Stimulated activated effector memory CD8-positive, alpha-beta T cell treated with anti-CD3 and anti-CD28 coated beads, Interleukin-12 subunit alpha, Interleukin-12 subunit beta, amount 100 ng/mL, for 72 hours (primary cell): ENCODE data around the gene CEP41.
"Not testable (repeated sequence)": the region's sequence is repeated elsewhere in the genome, so short reads cannot be mapped to it uniquely, and the experiment has no call there.

Experiments
- ATAC-seq: fragments of 150-1000 bp; cut with Tn5 transposase; 2 replicates; pipeline ENCODE4 v1.10.0; 2021
- DNase-seq, 2 donors: peaks; one replicate each; pipeline ENCODE4 v3.0.0; 2021 to 2022; ENCODE audit warnings: low spot score in 2 of 2
- H3K27ac Mint-ChIP-seq: one replicate; pipeline ENCODE4 v1.8.0; 2022; ENCODE audit warnings: mild to moderate bottlenecking, mixed read lengths
- H3K36me3 Mint-ChIP-seq: one replicate; pipeline ENCODE4 v1.8.0; 2022; ENCODE audit warnings: mild to moderate bottlenecking, mixed read lengths
- H3K4me1 Mint-ChIP-seq: one replicate; pipeline ENCODE4 v1.8.0; 2022; ENCODE audit warnings: mixed read lengths
- H3K4me3 Mint-ChIP-seq: one replicate; pipeline ENCODE4 v1.8.0; 2022; ENCODE audit warnings: mild to moderate bottlenecking, mixed read lengths
- H3K9me3 Mint-ChIP-seq: one replicate; pipeline ENCODE4 v1.8.0; 2022; ENCODE audit warnings: mixed read lengths

The CEP41 gene

DNA sequence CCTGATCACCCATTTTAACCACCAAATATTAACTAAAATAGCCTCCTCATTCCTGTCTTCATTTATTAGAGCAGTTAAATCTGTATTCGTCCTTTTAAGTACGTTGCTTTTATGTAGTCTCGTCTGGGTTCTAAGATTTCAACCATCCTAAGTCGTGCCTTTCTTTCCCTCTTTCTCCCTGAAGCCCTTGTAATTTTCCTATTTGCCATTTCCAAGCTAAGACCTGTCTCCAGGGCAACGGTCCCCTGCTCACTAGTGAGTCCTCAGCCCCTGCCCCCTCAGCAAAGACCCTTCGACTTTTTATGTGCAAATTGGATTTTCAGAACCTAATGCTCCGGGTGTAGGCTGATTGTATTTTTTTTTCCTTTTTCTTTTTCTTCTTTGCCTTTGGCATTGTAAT is 35.0 kb upstream of the CEP41 start:
- no peaks in the 10 kb centered on the region for H3K4me1 Mint-ChIP-seq
- H3K27ac Mint-ChIP-seq: no peak overlapping the region
- DNase-seq: no peak
- no peaks in the 10 kb centered on the region for H3K36me3 Mint-ChIP-seq
- no peak for ATAC-seq
- no peak overlapping the region for H3K4me3 Mint-ChIP-seq
- no peaks in the 10 kb centered on the region for H3K9me3 Mint-ChIP-seq

DNA sequence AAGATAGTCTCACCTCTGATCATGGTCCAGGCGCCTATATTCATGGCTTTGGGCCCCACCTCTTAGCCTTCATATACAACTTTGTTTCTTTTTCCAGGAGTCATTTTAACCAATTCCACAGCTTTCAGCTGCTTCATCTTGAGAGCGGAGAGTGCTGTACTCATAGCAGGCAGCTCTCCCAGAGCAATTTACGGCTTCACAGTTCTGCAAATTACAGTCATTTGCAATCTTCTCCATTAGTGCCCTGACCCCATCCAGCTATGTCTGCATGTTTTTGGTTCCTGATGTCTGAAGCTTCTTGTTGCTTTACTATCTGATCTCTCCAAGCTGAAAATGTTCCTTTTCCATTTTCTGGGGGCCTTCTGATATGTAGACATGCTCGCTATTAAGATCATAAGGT is 33.1 kb upstream of the CEP41 start:
- Mint-ChIP-seq H3K4me1 (no peaks in the 10 kb centered on the region), H3K9me3 (no peaks in the 10 kb centered on the region), H3K4me3 (no peak overlapping the region), H3K36me3 (no peaks in the 10 kb centered on the region), H3K27ac (no peak overlapping the region)
- ATAC-seq (no peak), DNase-seq (no peak)

DNA sequence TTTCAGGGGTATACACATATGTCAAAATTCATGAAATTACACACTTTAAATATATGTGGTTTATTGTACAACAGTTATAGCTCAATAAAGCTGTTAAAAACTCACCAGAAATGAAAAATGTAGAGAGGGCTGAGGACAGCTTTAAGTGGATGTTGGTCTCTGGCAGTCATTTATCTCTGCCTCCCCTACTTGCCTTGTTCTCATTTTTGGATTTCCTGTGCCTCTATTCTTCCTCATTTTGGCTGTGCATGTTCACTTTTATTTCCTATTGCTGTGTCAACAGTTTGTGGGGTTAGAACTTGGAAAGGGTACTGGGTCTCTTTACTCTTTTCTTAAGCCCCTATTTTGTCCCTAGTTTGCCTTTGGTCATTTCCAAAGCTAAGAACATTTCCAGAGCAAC is 32.5 kb upstream of the CEP41 start:
- H3K4me3 Mint-ChIP-seq: no peak overlapping the region
- no peak overlapping the region for H3K27ac Mint-ChIP-seq
- no peaks in the 10 kb centered on the region for H3K9me3 Mint-ChIP-seq
- no peaks in the 10 kb centered on the region for H3K36me3 Mint-ChIP-seq
- no peak for DNase-seq
- no peak for ATAC-seq
- no peaks in the 10 kb centered on the region for H3K4me1 Mint-ChIP-seq

- H3K4me1 Mint-ChIP-seq: no peaks in the 10 kb centered on the region
- no peak for ATAC-seq
- no peak overlapping the region for H3K27ac Mint-ChIP-seq
- no peaks in the 10 kb centered on the region for H3K9me3 Mint-ChIP-seq
- no peak overlapping the region for H3K4me3 Mint-ChIP-seq
- DNase-seq: no peak
- H3K36me3 Mint-ChIP-seq: no peaks in the 10 kb centered on the region
Observed at GRCh38 chr7:130471974-130472373, 31.2 kb upstream of the CEP41 start.

- Mint-ChIP-seq H3K4me3 (no peak overlapping the region), H3K9me3 (no peaks in the 10 kb centered on the region), H3K27ac (no peak overlapping the region), H3K4me1 (no peaks in the 10 kb centered on the region), H3K36me3 (no peaks in the 10 kb centered on the region)
- no peak for ATAC-seq
- DNase-seq: no peak
Observed at GRCh38 chr7:130468612-130469011, 27.8 kb upstream of the CEP41 start.

DNA sequence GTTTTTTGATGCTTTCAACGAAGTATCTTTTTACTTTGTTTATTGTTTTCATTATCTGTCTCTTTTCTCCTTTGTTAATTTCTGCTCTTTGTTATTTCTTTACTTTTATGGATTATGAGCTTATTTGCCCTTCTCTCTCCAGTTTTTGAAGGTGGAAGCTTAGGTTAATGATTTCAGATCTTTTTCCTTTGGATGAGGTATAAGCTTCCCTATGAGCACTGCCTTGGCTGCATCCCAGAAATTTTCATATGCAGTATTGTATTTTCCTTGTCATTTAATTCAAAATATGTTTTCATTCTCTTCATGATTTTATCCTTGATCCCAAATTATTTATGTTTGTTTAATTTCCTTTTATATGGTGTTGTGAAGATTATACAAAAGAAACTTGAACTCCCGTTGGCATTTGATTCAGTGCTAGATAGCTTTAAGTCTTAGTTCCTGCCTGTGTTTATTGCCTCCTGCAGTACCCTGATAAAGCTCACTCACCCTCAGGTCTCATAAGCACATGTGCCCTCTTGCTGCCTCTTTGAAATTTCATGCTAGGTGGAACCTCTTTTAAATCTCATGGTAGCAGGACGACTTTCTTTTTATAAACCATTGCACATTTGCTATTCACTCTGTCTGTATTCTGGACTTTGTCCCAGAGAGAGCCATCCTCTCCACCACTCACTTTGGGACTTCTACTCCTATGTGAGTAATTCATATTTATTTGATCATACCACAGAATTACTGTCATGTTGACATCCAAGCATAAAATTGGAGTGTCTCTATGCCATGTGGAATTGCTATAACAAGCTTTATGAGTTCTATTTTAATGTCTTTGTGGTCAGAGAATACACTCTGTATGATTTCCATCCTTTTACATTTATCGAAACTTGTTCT is 23.0 kb upstream of the CEP41 start:
- ATAC-seq: no peak
- no peaks in the 10 kb centered on the region for H3K4me1 Mint-ChIP-seq
- H3K27ac Mint-ChIP-seq: no peak overlapping the region
- H3K36me3 Mint-ChIP-seq: no peaks in the 10 kb centered on the region
- no peak overlapping the region for H3K4me3 Mint-ChIP-seq
- H3K9me3 Mint-ChIP-seq: peaks cover 2% of the 10 kb centered on the region
- DNase-seq: no peak

GRCh38 chr7:130461272-130461671 is 20.5 kb upstream of the CEP41 start:
- Mint-ChIP-seq H3K27ac (no peak overlapping the region), H3K36me3 (no peaks in the 10 kb centered on the region), H3K9me3 (peaks cover 4% of the 10 kb centered on the region), H3K4me3 (no peak overlapping the region), H3K4me1 (peaks cover 6% of the 10 kb centered on the region)
- ATAC-seq: no peak
- no peak for DNase-seq

GRCh38 chr7:130458257-130458656 is 17.4 kb upstream of the CEP41 start:
- Mint-ChIP-seq H3K27ac (no peak overlapping the region), H3K9me3 (peaks cover 4% of the 10 kb centered on the region), H3K36me3 (no peaks in the 10 kb centered on the region), H3K4me1 (peaks cover 21% of the 10 kb centered on the region), H3K4me3 (no peak overlapping the region)
- no peak for DNase-seq
- peak; percentile 67 for ATAC-seq

DNA sequence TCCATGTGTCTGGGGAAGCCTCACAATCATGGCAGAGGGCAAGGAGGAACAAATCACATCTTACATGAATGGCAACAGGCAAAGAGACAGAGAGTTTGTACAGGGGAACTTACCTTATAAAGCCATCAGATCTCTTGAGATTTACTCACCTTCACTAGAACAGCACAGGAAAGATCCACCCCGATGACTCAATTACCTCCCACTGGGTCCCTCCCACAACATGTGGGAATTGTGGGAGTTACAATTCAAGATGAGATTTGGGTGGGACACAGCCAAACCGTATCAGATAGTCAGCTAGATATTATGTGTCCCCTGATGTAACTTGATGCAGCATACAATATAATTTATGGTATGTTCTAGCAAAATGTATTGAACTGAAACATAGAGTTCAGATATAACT is 14.1 kb upstream of the CEP41 start:
- Mint-ChIP-seq H3K36me3 (no peaks in the 10 kb centered on the region), H3K27ac (no peak overlapping the region), H3K9me3 (peaks cover 4% of the 10 kb centered on the region), H3K4me1 (peaks cover 21% of the 10 kb centered on the region), H3K4me3 (no peak overlapping the region)
- no peak for ATAC-seq
- DNase-seq: no peak

DNA sequence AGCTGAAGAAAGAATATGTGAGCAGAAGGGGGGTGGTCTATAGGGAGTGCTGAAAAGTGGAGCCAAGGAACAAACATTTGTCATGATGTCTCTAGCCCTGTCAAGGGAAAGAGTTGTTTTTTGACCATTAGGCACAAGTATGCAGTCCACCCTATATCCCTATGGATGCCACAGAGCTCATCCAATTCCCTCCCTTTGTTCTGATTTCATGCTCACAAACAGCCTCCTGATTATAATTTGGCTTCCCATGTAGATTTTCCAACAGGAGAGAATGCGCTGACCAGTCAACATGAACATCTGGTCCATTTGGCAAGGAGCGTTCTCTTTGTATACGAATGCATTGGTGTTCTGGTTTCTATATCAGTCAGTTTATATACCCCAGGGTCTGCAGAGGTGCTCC is 12.1 kb upstream of the CEP41 start:
- Mint-ChIP-seq H3K27ac (no peak overlapping the region), H3K4me3 (no peak overlapping the region), H3K36me3 (no peaks in the 10 kb centered on the region), H3K4me1 (peaks cover 16% of the 10 kb centered on the region), H3K9me3 (peaks cover 6% of the 10 kb centered on the region)
- ATAC-seq (no peak), DNase-seq (no peak)

DNA sequence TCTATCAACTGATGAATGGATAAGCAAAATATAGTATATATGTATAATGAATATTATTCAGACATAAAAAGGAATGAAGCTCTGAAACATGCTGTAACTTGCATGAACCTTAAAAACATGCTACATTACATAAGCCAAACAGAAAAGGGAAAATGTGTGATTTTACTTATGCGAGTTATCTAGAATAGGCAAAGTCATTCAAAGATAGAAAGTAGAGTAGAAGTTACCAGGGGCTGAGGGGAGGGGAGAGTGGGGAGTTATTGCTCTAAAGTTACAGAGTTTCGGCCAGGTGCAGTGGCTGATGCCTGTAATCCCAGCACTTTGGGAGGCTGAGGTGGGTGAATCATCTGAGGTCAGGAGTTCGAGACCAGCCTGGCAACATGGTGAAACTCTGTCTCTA is 10.5 kb upstream of the CEP41 start:
- not testable (repeated sequence) for H3K36me3 Mint-ChIP-seq, H3K4me3 Mint-ChIP-seq, H3K27ac Mint-ChIP-seq, DNase-seq, H3K9me3 Mint-ChIP-seq, ATAC-seq
- H3K4me1 Mint-ChIP-seq: peaks cover 15% of the 10 kb centered on the region

DNA sequence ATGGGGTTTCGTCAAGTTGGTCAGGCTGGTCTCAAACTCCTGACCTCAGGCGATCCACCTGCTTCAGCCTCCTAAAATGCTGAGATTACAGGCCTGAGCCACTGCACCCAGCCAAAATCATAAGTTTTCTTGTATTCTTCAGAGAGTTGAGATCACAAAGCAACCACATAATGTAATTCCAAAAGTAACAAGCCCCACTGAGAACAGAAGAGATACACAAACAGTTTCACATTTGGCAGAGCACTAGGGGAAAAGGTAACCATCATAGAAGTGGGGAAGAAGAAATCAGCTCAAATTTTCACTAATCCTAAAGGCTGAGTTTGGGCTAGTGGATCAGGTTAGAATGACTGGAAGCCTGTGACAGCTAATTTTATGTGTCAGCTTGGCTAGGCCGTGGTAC is 5.4 kb upstream of the CEP41 start:
- H3K9me3 Mint-ChIP-seq: peaks cover 6% of the 10 kb centered on the region

GRCh38 chr7:130444751-130445407 is 4.1 kb upstream of the CEP41 start:
- ATAC-seq (no peak), DNase-seq (no peak)
- H3K27ac Mint-ChIP-seq: no peak overlapping the region
- H3K4me1 Mint-ChIP-seq: peaks cover 11% of the 10 kb centered on the region
- peaks cover 6% of the 10 kb centered on the region for H3K9me3 Mint-ChIP-seq
- H3K4me3 Mint-ChIP-seq: no peak overlapping the region
- peaks cover 10% of the 10 kb centered on the region for H3K36me3 Mint-ChIP-seq

More for the DNA sequence above, 5.4 kb upstream of the CEP41 start:
- H3K4me3 Mint-ChIP-seq: no peak overlapping the region
- H3K36me3 Mint-ChIP-seq: peaks cover under 1% of the 10 kb centered on the region
- no peak for DNase-seq
- no peaks in the 10 kb centered on the region for H3K4me1 Mint-ChIP-seq
- H3K27ac Mint-ChIP-seq: no peak overlapping the region
- peak; percentile 88 for ATAC-seq

- Mint-ChIP-seq H3K9me3 (peaks cover 6% of the 10 kb centered on the region), H3K36me3 (peaks cover 10% of the 10 kb centered on the region), H3K4me3 (no peak overlapping the region), H3K4me1 (peaks cover 11% of the 10 kb centered on the region), H3K27ac (no peak overlapping the region)
- ATAC-seq (no peak), DNase-seq (no peak)
Observed at GRCh38 chr7:130444234-130444633, 3.4 kb upstream of the CEP41 start.

DNA sequence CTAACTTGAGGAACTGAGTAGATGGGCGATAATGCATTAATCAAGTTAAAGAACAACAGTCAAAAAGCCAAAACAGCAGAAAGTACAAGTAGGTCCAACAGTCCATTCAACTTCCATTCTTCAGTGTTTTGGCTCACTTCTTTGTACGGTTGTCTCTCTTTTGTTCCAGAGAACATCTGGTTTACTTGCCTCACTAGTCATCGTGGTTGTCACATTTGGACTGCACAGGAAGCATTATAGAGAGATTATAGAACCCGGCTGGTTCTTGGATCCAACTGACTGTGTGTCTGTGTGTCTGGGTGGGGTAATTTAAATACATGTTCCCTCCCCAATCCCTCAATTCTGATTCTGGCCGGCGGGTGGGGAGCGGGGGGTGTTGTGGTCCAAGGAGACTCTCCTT is 1.8 kb upstream of the CEP41 start:
- no peak for DNase-seq
- ATAC-seq: no peak
- Mint-ChIP-seq H3K9me3 (no peaks in the 10 kb centered on the region), H3K4me3 (no peak overlapping the region), H3K36me3 (peaks cover 10% of the 10 kb centered on the region), H3K27ac (no peak overlapping the region), H3K4me1 (peaks cover 11% of the 10 kb centered on the region)

DNA sequence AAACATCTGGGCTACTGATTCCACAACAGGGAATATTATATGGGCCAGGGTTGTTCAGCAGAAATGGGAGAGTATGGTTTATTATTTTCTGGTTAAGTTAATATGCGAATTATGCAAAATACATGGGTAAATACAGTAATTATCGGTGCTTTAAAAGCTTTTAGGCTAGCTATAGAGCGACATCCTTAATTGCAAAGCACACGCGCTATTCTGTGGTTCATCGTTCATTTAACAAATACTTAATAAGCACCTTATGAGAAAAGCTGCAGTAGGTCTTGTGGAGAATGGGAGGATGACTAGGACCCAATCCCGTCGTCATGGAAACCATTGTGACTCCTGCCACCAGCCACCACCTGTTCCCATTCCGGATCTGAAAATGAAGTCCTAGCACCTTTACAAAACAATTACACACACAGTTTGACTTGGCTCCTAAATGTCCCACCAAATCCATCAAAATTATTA is 623 bp upstream of the CEP41 start:
- peaks cover 11% of the 10 kb centered on the region for H3K4me1 Mint-ChIP-seq
- H3K36me3 Mint-ChIP-seq: peaks cover 10% of the 10 kb centered on the region
- H3K9me3 Mint-ChIP-seq: no peaks in the 10 kb centered on the region
- DNase-seq: no peak
- peak overlapping the region; percentile 99 for H3K27ac Mint-ChIP-seq
- H3K4me3 Mint-ChIP-seq: peak overlapping the region; percentile 99
- no peak for ATAC-seq
